Neural progenitor cell (in vitro differentiated cells): ENCODE results near the gene TNFRSF9. TPM values are rescaled to one million over a fixed set of nuclear protein-coding genes. Genes with fewer than 3 reads are reported as not detected.
A peak's percentile ranks its signal among the peaks of the same experiment; 100 is the strongest.

Experiments used
- DNase-seq: peaks from one replicate; pipeline ENCODE4 v3.0.0-alpha.2; 2016; ENCODE audit warnings: low spot score
- H2AFZ ChIP-seq: fragments of 200-600 bp; sonication (generic); replicated peaks from 2 replicates; pipeline ENCODE4 v1.6.1; 2016; ENCODE audit warnings: antibody characterized with exemption
- H3F3A ChIP-seq: fragments of 200-600 bp; sonication (generic); 2 replicates; pipeline ENCODE4 v1.6.1; 2016; ENCODE audit warnings: antibody characterized with exemption, low read depth
- H3K27ac ChIP-seq: fragments of 200-600 bp; sonication (generic); 2 replicates; pipeline ENCODE4 v1.5.1; 2016; ENCODE audit warnings: mild to moderate bottlenecking
- H3K27me3 ChIP-seq: fragments of 200-600 bp; sonication (generic); 2 replicates; pipeline ENCODE4 v1.6.1; 2016; ENCODE audit warnings: mild to moderate bottlenecking, moderate library complexity
- H3K36me3 ChIP-seq: fragments of 200-600 bp; sonication (generic); 2 replicates; pipeline ENCODE4 v1.5.1; 2016
- H3K4me1 ChIP-seq: fragments of 200-600 bp; sonication (generic); 2 replicates; pipeline ENCODE4 v1.6.1; 2016; ENCODE audit warnings: mixed run types
- H3K4me2 ChIP-seq: fragments of 200-600 bp; sonication (generic); 2 replicates; pipeline ENCODE4 v1.6.1; 2016
- H3K4me3 ChIP-seq: fragments of 200-600 bp; sonication (generic); 2 replicates; pipeline ENCODE4 v1.5.1; 2016
- H3K79me2 ChIP-seq: fragments of 200-600 bp; sonication (generic); 2 replicates; pipeline ENCODE4 v1.6.1; 2016; ENCODE audit warnings: low read depth
- H3K9ac ChIP-seq: fragments of 200-600 bp; sonication (generic); 2 replicates; pipeline ENCODE4 v1.6.1; 2016
- H3K9me3 ChIP-seq: fragments of 200-600 bp; sonication (generic); 2 replicates; pipeline ENCODE4 v1.5.1; 2016; ENCODE audit warnings: low read depth
- H4K20me1 ChIP-seq: fragments of 200-600 bp; sonication (generic); 2 replicates; pipeline ENCODE4 v1.6.1; 2016; ENCODE audit warnings: low read depth
- H3K27ac Mint-ChIP-seq: 3 replicates; pipeline ENCODE4 v1.8.0; 2021; ENCODE audit warnings: mixed read lengths
- H3K27me3 Mint-ChIP-seq: 2 replicates; pipeline ENCODE4 v1.8.0; 2022; ENCODE audit warnings: low read depth, mild to moderate bottlenecking, inconsistent platforms, moderate library complexity, mixed read lengths; ENCODE audit not compliant: insufficient read depth
- H3K36me3 Mint-ChIP-seq: 3 replicates; pipeline ENCODE4 v1.8.0; 2021; ENCODE audit warnings: mixed read lengths
- H3K4me1 Mint-ChIP-seq: 3 replicates; pipeline ENCODE4 v1.8.0; 2021; ENCODE audit warnings: mixed read lengths
- H3K4me3 Mint-ChIP-seq: 3 replicates; pipeline ENCODE4 v1.8.0; 2021; ENCODE audit warnings: mild to moderate bottlenecking, moderate library complexity, mixed read lengths
- H3K9me3 Mint-ChIP-seq: 3 replicates; pipeline ENCODE4 v1.8.0; 2020; ENCODE audit warnings: mixed read lengths
- CTCF ChIP-seq: fragments of 200-600 bp; sonication (generic); IDR thresholded peaks from 2 replicates; pipeline ENCODE4 v1.5.1; 2017; ENCODE audit warnings: antibody characterized with exemption, mild to moderate bottlenecking
- EZH2 ChIP-seq: fragments of 200-600 bp; sonication (generic); IDR thresholded peaks from 2 replicates; pipeline ENCODE4 v1.6.1; 2017; ENCODE audit warnings: antibody characterized with exemption, mild to moderate bottlenecking, moderate library complexity
- EZH2phosphoT487 ChIP-seq: fragments of 200-600 bp; sonication (generic); IDR thresholded peaks from 2 replicates; pipeline ENCODE4 v1.6.1; 2017; ENCODE audit warnings: antibody characterized with exemption
- total RNA-seq: library from RNA; depleted of rRNA; stranded (reverse); fragments of >200 nt; gene quantifications from 2 replicates; pipeline ENCODE4 v1.2.3, GENCODE V29; 2015; ENCODE audit warnings: low replicate concordance

TNFRSF9 gene
- total RNA-seq, 1 donor from 2014 or later = not detected

DNA sequence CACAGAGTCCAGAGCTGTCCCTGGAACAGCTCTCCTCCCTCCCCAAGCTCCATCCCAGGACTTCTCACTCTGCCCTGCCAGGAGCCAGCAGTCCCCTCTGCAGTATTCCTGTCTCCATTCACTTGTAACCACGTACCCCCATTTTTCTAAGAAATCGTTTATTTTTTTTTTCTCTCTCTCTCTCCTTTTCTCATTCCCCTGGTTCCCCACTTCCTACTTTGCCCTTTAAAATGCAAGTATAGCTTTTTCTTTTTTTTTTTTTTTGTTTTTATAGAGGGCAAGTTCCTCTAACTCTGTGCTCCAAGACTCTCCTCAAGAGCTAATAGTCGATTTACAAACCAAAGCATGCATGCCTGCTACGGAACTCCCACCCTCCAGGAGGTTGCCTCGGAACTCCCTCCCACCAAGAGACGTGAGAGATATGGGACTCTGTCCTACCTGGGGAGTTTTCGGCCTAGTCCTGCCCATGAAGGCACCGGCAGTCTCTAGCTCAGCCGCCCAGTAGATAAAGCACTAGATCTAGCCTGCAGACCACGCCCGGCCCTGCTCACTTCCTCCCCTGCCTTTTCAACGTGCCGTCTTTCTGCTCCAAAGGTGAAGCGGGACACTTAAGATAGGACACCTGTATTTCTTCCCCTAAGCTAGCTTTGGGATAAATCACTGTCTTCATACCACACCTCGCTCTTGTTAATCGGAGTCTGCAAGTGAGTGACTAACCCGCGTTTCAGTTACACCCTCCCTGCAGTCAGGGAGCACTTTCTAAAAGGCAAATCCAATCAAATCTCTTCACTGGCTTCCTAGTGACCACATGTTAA, 27.7 kb downstream of the TNFRSF9 start:
- Mint-ChIP-seq H3K9me3 (no peaks in the 10 kb centered on the region), H3K4me1 (peaks cover 4% of the 10 kb centered on the region), H3K27ac (peak overlapping the region; percentile 74), H3K36me3 (no peaks in the 10 kb centered on the region), H3K4me3 (no peak overlapping the region), H3K27me3 (peaks cover 4% of the 10 kb centered on the region)
- no peak overlapping the region for H3K4me2 ChIP-seq
- no peak for DNase-seq
- no peak overlapping the region for H3K27ac ChIP-seq
- H3K79me2 ChIP-seq = no peaks in the 10 kb centered on the region
- no peaks in the 10 kb centered on the region for H3K9me3 ChIP-seq
- no peak overlapping the region for H2AFZ ChIP-seq
- no peak for TF ChIP-seq EZH2
- no peak for TF ChIP-seq CTCF
- H3K4me1 ChIP-seq = no peaks in the 10 kb centered on the region
- H3K4me3 ChIP-seq = no peak overlapping the region
- no peaks in the 10 kb centered on the region for H4K20me1 ChIP-seq
- H3K36me3 ChIP-seq = no peaks in the 10 kb centered on the region
- no peaks in the 10 kb centered on the region for H3K27me3 ChIP-seq
- H3K9ac ChIP-seq = no peak overlapping the region
- H3F3A ChIP-seq = no peaks in the 10 kb centered on the region

- Histone ChIP-seq H3K27ac (no peak overlapping the region), H4K20me1 (no peaks in the 10 kb centered on the region), H3K4me3 (no peak overlapping the region), H3K4me2 (no peak overlapping the region), H3K79me2 (no peaks in the 10 kb centered on the region), H3F3A (no peaks in the 10 kb centered on the region), H2AFZ (no peak overlapping the region), H3K27me3 (no peaks in the 10 kb centered on the region), H3K9ac (no peak overlapping the region), H3K9me3 (no peaks in the 10 kb centered on the region), H3K4me1 (no peaks in the 10 kb centered on the region), H3K36me3 (no peaks in the 10 kb centered on the region)
- Mint-ChIP-seq H3K27ac (no peak overlapping the region), H3K27me3 (peaks cover 4% of the 10 kb centered on the region), H3K36me3 (no peaks in the 10 kb centered on the region), H3K4me1 (peaks cover 4% of the 10 kb centered on the region), H3K9me3 (no peaks in the 10 kb centered on the region), H3K4me3 (no peak overlapping the region)
- TF ChIP-seq CTCF = no peak
- no peak for TF ChIP-seq EZH2phosphoT487
- no peak for TF ChIP-seq EZH2
- no peak for DNase-seq
Measured at GRCh38 chr1:7912145-7912544, 28.5 kb downstream of the TNFRSF9 start.

GRCh38 chr1:7905262-7905661, 35.4 kb downstream of the TNFRSF9 start:
- Histone ChIP-seq H4K20me1 (no peaks in the 10 kb centered on the region), H3K79me2 (no peaks in the 10 kb centered on the region), H3K9ac (no peak overlapping the region), H3K9me3 (no peaks in the 10 kb centered on the region), H3K27ac (no peak overlapping the region), H2AFZ (no peak overlapping the region), H3K4me3 (no peak overlapping the region), H3K36me3 (no peaks in the 10 kb centered on the region), H3F3A (peaks cover 3% of the 10 kb centered on the region), H3K27me3 (no peaks in the 10 kb centered on the region), H3K4me2 (no peak overlapping the region), H3K4me1 (no peaks in the 10 kb centered on the region)
- no peaks in the 10 kb centered on the region for H3K36me3 Mint-ChIP-seq
- no peak overlapping the region for H3K27ac Mint-ChIP-seq
- no peak for DNase-seq
- H3K4me3 Mint-ChIP-seq = no peak overlapping the region
- H3K9me3 Mint-ChIP-seq = no peaks in the 10 kb centered on the region
- TF ChIP-seq EZH2 (no peak), EZH2phosphoT487 (no peak), CTCF (no peak)
- H3K27me3 Mint-ChIP-seq = peaks cover 8% of the 10 kb centered on the region
- H3K4me1 Mint-ChIP-seq = peaks cover 3% of the 10 kb centered on the region
